GM19463 (cell line): ENCODE data around the gene CCDC85B.
A peak's percentile ranks its signal among the peaks of the same experiment; 100 is the strongest.
"Not testable (repeated sequence)": the region's sequence is repeated elsewhere in the genome, so short reads cannot be mapped to it uniquely, and the experiment has no call there.

Source experiments
- ATAC-seq: cut with Tn5 transposase; IDR thresholded peaks from one replicate; pipeline ENCODE4 v1.9.1; 2021; ENCODE audit warnings: mild to moderate bottlenecking, moderate library complexity; ENCODE audit not compliant: unreplicated experiment

CCDC85B gene

DNA sequence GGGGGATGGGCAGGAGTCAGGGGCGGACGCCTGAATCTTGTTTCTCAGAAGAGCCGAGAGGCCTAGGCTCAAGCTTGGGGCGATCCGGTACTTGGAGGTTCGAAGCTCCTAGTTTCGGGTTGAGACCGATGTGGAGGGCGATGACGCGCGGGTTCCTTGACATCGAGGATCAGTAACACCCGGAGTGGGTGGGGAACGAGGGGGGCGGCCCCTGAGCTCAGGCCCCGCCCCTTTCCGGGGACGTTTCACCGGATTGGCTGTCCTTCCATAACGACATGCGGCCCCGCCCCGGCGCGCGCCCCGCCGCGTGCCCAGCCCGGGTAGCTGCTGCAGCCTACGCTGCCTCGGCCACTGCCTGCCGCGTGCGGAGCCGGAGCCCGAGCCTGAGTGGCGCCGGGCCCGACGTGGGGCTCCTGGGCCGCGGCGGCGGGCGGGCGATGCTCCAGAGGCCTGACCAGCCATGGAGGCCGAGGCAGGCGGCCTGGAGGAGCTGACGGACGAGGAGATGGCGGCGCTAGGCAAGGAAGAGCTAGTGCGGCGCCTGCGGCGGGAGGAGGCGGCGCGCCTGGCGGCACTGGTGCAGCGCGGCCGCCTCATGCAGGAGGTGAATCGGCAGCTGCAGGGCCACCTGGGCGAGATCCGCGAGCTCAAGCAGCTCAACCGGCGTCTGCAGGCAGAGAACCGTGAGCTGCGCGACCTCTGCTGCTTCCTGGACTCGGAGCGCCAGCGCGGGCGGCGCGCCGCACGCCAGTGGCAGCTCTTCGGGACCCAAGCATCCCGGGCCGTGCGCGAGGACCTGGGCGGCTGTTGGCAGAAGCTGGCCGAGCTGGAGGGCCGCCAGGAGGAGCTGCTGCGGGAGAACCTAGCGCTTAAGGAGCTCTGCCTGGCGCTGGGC lies at the start of gene CCDC85B:
CCDC85B (plus strand) TSS at position 350 of the 895 bp plus-strand sequence; CDS start at position 461, 111 bp downstream.
- ATAC-seq, result peak; percentile 52

DNA sequence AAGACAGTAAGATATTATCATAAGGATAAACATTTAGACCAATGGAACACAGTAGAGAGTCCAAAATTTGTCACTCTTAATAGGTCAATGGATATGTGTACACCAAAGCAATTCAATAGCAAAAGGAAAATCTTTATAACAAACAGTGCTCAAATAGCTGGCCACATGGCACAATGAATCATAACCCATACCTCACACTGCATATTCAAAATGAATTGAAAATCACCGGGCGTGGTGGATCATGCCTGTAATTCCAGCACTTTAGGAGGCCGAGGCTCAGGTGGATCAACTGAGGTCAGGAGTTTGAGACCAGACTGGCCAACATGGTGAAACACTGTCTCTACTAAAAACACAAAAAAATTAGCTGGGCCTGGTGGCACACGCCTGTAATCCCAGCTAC lies 48.3 kb upstream of the CCDC85B start:
- no peak for ATAC-seq

DNA sequence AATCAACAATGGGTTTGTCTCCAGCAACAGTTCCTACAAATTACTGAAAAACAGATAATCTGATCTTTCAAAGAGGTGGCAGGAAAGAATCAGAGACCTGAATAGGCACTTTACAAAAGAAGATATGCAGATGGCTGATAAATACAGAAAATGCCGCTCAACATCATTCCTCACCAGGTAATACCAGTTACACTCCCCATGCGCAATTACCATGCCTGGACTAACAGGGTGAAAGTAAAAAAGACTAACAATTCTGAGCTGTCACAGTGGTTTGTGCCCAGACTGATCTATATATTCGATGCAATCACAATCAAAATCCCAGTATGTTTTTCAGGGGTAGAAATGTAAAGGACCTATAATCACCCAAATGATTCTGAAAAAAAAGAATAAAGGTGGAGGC lies 46.7 kb upstream of the CCDC85B start:
- no peak for ATAC-seq

DNA sequence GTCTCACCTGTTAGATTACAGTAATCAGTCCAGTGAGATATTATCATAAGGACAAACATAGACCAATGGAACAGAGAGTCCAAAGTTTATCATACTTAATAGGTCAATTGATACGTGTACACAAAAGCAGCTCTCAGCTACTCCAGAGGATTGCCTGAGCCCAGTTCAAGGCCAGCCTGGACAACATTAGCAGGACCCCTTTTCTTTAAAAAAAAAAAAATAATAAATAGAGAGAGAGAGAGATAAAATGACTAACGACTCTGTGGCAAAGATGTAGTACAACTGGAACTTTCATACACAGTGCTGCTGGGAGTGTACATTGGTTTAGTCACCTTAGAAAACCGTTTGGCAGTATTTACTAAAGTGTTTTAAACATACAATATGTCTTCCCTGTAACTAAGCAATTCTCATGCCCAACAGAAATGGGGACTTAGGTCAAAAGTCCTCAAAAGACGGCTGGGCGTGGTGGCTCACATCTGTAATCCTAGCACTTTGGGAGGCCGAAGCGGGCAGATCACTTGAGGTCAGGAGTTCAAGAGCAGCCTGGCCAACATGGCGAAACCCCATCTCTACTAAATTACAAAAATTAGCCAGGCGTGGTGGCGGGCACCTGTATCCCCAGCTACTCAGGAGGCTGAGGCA lies 46.1 kb upstream of the CCDC85B start:
- no peak for ATAC-seq

DNA sequence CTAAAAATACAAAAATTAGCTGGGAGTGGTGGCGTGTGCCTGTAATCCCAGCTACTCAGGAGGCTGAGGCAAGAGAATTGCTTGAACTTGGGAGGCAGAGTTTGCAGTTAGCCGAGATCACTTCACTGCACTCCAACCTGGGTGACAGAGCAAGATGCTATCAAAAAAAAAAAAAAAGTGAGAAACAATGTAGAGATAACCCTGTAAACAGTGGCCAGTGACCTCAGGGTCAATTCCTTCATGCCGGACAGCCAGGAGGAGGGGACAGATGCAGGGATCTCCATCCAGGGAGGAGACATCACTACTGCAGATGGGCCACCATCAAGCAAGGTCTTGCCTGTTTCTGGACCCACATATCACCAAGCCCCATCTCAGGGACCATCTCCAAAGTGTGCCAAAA lies 42.7 kb upstream of the CCDC85B start:
- ATAC-seq, result no peak

DNA sequence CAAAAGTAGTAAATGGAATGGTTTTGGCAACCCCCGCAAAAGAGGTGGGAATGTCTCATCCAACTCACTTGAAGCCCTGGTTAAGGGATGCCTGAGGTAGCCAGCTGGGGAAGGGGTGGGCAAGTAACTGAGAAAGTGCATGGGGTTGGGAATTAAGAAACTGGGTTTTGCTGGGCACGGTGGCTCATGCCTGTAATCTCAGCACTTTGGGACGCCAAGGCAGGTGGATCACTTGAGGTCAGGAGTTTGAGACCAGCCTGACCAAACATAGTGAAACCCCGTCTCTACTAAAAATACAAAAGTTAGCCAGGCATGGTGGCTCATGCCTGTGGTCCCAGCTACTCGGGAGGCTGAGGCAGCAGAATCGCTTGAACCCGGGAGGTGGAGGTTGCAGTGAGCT lies 41.8 kb upstream of the CCDC85B start:
- not testable (repeated sequence) for ATAC-seq

DNA sequence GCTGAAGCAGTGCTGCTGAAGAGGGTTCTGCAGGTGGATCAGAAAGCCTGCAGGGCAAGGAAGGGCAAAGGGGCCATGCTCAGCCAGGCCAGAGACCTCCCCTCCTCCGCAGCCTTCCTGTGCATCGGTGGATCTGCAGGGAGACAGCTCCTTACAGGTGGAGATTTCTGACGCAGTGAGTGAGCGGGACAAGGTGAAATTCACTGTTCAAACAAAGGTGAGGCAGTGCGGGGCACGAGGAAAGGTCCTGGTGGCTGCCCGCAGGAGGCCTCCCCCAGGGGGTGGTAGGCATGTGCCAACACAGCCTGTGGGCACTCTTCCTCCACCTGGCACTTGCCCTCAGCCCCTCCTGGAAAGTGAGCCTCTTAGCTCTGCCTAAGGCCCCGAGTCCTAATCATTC lies 41.1 kb upstream of the CCDC85B start:
- no peak for ATAC-seq

DNA sequence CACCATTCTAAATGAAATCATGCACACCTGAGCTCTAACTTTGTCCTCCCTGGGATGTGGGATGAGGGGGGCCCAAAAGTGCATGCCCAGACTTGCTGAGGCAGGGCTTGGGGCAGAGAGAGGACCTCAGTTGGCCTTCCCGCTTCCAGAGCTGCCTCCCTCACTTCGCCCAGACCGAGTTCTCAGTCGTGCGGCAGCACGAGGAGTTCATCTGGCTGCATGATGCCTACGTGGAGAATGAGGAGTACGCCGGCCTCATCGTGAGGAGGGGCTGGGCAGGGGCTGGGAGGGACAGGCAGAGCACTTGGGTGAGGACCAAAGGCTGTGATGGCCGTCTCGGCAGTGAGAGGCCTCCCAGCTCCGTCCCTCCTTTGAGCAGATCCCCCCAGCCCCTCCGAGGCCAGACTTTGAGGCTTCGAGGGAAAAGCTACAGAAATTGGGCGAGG lies 40.7 kb upstream of the CCDC85B start:
- no peak for ATAC-seq

DNA sequence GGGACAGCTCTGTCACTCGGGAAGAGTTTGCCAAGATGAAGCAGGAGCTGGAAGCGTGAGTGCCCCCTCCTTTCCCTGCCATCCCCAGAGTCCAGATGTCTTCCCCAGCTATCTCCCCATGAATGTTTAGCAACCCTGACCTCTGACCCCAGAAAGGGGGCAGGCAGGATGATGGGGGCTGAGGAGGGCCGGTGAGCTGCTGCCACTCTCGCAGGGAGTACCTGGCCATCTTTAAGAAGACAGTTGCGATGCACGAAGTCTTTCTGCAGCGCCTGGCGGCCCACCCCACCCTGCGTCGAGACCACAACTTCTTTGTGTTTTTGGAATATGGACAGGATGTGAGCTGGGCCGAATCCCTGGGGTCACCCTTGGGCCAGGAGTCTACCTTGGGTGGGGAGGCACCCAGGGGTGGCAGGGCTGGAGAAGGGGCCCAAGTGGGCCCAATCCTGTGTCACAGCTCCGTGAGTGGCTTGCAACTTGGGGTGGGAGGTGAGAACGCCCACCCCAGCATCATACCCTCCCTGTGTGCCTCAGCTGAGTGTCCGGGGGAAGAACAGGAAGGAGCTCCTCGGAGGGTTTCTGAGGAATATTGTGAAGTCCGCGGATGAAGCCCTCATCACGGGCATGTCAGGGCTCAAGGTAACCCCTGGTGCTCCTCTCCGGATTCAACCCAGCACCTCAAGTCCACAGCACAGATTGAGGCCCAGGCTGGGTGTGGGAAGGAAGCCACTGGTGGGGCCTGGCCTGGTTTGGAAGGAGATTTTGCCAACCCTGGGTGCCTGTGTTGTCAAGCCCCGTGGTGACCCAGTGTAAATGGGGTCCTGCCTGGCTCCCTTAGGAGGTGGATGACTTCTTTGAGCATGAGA lies 40.0 kb upstream of the CCDC85B start:
- no peak for ATAC-seq

DNA sequence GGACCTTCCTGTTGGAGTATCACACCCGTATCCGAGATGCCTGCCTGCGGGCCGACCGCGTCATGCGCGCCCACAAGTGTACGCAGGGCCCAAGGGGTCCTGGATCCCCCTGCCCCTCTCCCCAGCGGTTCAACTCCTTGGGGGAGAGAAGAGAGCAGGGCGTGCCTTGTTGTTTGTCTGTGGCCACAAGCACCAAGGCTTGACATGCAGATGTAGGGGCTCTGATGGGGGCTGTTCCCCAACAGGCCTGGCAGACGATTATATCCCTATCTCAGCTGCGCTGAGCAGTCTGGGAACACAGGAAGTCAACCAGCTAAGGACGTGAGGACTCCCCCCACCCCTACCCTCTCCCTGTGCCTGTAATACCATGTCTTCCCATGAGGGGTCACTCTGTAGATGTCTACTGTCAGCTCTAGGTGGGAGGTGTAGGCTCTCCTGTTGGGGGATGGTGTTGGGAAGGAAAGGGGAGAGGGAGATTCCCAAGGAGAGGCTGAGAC lies 39.3 kb upstream of the CCDC85B start:
- no peak for ATAC-seq

DNA sequence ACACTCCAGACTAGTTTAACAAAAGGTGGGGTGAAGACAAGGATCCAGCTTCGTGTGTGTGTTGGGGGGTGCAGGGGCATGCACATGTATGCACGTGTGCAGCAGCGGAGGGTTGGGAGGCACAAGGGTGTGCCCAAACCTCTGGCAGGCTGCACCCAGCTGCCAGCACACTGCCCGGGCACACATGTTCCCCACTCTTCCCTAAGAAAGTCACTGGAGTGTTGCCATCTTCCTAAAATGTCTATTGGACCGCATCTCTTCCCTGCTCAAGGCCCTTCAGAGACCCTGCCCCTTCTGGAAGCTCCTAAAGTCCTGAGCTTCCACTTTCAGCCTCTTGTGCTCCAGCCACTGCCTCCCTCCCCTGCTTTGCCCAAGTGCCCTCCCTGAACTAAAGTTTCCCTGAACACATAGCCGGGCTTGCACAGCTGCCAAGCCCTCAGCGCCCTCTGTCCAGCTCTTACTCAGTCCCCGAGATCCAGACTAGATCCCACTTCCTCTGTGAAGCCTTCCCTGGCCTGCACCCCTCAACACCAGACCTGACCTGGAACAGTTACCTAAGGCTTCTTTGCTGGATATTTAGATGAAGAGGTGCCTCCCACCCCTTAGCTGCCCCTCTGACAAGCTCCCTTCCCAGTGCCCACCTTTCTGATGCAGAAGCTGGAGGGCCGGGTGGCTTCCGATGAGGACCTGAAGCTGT lies 38.5 kb upstream of the CCDC85B start:
- ATAC-seq, result no peak

DNA sequence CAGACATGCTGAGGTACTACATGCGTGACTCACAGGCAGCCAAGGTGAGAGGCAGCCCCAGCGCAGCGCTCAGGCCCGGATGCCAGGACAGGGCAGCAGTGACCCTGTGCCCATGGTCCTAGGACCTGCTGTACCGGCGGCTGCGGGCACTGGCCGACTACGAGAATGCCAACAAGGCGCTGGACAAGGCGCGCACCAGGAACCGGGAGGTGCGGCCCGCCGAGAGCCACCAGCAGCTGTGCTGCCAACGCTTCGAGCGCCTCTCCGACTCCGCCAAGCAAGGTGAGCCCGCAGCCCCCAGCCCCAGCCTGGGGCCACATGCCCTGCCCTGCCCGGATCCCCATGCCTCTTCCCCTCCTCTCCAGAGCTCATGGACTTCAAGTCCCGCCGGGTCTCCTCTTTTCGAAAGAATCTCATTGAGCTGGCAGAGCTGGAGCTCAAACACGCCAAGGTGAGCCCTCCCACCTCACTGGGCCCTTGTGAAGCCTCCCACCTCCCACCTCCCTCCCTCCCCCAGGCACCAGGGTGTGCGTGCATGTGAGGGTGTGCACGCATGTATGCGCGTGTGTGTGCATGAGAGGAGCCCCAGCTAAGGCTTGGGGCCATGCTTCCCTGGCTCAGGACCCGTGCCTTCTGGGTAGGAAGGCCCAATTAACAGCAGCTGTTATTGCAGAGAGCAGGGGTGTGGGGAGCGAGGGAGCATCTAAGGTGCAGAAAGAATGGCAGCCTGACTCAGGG lies 37.8 kb upstream of the CCDC85B start:
- ATAC-seq, result no peak

DNA sequence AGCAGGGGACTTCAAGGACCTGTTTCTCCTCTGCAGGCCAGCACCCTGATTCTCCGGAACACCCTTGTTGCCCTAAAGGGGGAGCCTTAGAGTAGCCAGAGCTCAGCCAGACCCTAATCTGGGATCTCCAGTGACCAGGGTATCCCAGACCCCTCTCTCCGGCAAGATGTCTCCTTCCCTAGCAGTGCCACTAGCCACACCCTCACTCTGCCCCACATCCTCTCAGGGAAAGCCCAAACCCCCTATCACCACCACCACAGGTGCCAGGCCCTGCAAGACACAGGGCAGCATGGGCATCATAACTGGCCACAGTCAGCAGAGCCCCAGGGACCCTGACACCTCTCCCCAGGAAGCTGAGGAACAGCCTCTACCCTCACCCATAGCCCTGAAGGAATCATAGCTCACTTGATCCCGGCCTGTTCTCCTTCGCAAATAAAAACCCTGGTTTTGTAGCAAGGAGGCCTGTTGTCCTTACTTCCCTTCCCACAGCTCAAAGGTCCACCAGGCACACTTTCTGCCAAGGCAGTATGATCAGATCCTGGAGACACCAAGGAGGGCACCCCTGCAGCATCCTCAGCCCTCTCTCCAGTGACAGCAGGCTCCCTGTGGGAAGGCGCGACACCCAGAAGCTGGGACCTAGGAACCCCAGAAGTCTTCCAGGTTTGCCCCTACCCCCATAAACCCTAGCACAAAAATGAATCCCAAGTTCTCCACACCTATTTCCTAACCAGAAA lies 37.1 kb upstream of the CCDC85B start:
- ATAC-seq, result no peak

DNA sequence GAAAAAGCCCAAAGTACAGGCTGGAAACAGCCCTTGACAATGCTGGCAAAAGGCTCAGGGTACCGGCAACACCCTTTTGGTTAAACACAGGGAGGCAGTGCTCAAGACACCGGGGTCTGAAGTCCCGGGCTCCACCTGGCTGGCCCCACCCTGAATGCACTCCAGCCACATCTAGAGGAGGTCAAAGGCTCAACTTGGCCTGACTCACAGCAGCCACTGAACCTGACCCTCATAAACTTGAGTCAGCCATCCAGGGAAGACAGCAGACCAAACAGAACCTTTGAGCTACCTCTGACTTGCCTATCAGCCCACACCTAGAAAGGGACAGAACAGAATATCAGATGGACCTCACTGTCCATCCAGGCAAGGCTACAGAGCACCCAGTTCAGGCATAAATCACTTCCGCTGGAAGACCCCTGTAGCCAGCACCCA lies 36.3 kb upstream of the CCDC85B start:
- ATAC-seq, result no peak

DNA sequence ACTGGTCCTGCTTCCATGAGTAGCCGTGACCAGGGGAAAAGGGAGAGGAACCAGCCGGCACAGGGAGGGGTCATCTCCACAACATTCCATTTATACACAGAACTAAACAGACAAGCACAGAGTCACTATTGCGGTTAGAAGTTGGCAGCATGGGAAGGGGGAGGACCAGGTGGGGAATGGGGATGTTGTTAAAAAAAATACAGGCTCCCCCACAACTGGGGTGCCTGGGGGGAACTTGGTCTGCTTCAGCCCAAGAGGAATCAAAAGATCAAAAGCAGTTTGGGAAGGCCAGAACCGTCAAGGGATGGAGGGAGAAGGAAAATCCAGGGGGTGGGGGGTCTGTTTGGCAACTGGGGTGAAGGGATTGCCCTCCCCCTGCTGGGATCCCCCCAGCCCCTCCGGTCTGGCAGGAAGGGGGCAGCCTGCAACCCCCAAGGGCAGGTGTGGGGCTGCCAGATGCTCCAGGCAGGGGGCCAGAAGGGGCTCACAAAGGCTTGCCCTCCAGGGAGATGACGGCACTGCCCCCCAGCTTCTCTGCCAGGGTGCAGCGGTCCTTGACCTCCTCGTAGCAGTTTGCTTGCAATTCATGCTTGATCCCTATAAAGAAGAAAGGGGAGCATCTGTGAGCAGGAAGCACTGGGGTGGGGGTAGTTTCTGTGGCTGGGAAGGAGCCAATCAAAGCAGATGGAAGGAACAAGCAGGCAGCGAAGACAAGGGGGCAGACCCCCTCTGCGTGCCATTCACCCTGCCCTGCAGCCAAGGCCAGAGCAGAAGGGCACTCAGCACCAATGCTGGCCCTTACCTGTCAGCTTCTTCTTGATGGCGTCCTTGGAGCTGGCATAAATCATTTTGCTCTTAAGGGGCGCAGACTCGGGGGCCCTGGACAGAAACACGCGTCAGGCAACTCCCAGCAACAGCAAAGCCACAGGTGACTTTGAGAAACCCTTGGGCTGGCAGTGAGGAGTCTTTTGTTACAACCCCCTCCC lies 35.3 kb upstream of the CCDC85B start:
- no peak for ATAC-seq

DNA sequence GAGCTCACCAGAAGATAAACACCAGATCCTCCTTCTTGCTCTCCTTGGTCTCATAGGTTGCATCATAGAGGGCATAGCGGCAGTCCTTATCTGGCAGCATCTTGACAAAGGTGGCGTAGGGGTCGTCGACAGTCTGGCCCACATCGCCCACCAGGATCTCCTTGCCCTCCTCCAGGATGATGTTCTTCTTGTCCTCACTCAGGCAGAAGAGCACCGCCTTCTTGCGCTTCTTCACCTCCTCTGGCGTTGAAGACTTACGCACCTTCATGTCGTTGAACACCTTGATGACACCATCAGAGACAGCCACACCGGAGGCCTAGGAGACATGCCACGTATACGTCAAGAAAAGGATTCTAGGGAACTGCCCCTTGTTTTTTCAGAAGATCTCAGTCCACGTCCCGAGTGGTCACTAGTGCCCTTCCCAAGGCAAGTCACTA lies 34.5 kb upstream of the CCDC85B start:
- no peak for ATAC-seq

DNA sequence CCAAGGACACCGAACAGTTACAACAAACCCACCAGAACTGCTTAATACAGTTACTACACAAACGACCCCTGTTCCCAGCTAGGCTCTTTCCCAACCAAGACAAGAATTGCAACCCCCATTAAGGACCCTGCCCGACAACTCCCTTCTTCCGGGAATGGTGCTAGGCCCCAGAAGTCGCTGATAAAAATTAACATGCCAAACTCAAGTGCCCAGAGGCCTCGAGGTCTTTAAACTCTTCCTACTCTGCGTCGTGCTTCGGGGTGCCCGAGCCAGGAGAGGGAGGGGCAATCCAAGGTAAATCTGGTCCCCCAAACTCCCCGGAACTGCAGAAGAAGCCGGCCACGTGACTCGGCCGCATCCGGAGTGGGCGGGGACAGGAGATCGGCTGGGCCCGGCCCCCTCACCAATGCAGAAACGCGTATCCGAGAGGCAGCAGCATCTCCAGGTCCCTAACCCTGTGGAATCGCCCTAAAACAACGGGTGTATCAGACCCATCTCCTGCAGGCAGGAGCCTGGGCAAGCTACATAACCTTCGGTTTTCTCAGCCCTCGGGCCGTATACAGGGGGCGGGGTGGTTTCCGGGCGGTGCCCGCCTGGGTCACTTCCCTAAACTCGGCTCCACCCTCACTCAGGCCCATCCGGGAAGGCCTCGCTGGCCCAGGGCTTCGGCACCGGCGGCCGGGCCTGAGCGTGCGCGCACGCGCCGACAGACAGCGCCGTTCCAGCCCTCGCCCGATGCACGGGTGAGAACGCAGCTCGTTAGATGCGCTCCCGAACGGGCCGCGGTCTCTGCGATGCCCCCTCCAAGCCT lies 33.6 kb upstream of the CCDC85B start:
- peak; percentile 20 for ATAC-seq
